Tibial artery (tissue), 4 donors: ENCODE results near the gene HBA1.

Experiments used
- DNase-seq, 2 donors: peaks; one replicate each; pipeline ENCODE4 v3.0.0-alpha.2; 2019
- H3K27ac ChIP-seq, 2 donors: fragments of 200-600 bp; sonication (generic) in 1 of 2; 1 replicate in 1 of 2; 2 replicates in 1 of 2; pipeline ENCODE4 v1.5.1; 2018 to 2019; ENCODE audit warnings: mild to moderate bottlenecking in 1 of 2
- H3K27me3 ChIP-seq, 2 donors: fragments of 200-600 bp; sonication (generic) in 1 of 2; one replicate each; pipeline versions ENCODE4 v1.5.1 to v1.6.0; 2016 to 2019
- H3K36me3 ChIP-seq, 3 donors: fragments of 200-600 bp; sonication (generic) in 2 of 3; one replicate each; pipeline ENCODE4 v1.5.1; 2016 to 2019; ENCODE audit warnings: mild to moderate bottlenecking in 2 of 3
- H3K4me1 ChIP-seq, 4 donors: fragments of 200-600 bp; sonication (generic) in 2 of 4; 1 replicate in 3 of 4; 2 replicates in 1 of 4; pipeline ENCODE4 v1.5.1; 2016 to 2019
- H3K4me3 ChIP-seq, 2 donors: fragments of 200-600 bp; sonication (generic) in 1 of 2; 1 replicate in 1 of 2; 2 replicates in 1 of 2; pipeline ENCODE4 v1.5.1; 2018 to 2019; ENCODE audit warnings: mild to moderate bottlenecking in 2 of 2
- H3K9me3 ChIP-seq, 3 donors: fragments of 200-600 bp; sonication (generic) in 1 of 3; one replicate each; pipeline ENCODE4 v1.5.1; 2016 to 2019
- CTCF ChIP-seq, 2 experiments: fragments of 200-600 bp in 1 of 2; fragments of 450-650 bp in 1 of 2; IDR thresholded peaks; one replicate each; pipeline ENCODE4 v1.5.1; 2017 to 2019; ENCODE audit warnings: antibody characterized with exemption in 2 of 2, mild to moderate bottlenecking in 1 of 2, moderate library complexity in 1 of 2
- intact Hi-C: fragments of 100-400 bp; cut with DNase I; formaldehyde crosslinking; loops from one replicate; pipeline ENCODE4 v1.15.0; 2023; ENCODE audit warnings: low total_unique reads

Gene HBA1

GRCh38 chr16:187330-187729, 10.8 kb downstream of the HBA1 start:
- Histone ChIP-seq H3K4me3 (no peak overlapping the region), H3K27ac (no peak overlapping the region), H3K27me3 (no peaks in the 10 kb centered on the region), H3K4me1 (no peaks in the 10 kb centered on the region), H3K36me3 (peaks cover 48 to 62% (median 50%) of the 10 kb centered on the region in 3 donors), H3K9me3 (no peaks in the 10 kb centered on the region)
- DNase-seq: no peak
- TF ChIP-seq CTCF (IDR thresholded peaks at IDR 0.05): no peak
- intact Hi-C loops: no loop called here

- Histone ChIP-seq H3K36me3 (peaks cover 62 to 75% (median 63%) of the 10 kb centered on the region in 3 donors), H3K4me1 (no peaks in the 10 kb centered on the region), H3K27me3 (no peaks in the 10 kb centered on the region), H3K9me3 (no peaks in the 10 kb centered on the region), H3K27ac (no peak overlapping the region), H3K4me3 (no peak overlapping the region)
- no peak for TF ChIP-seq CTCF (IDR thresholded peaks at IDR 0.05)
- intact Hi-C loops: no loop called here
- DNase-seq: no peak
Measured at GRCh38 chr16:188674-189073, 12.2 kb downstream of the HBA1 start.

- Histone ChIP-seq H3K4me3 (no peak overlapping the region), H3K27ac (no peak overlapping the region), H3K27me3 (no peaks in the 10 kb centered on the region), H3K9me3 (no peaks in the 10 kb centered on the region), H3K36me3 (peaks cover 70 to 85% (median 72%) of the 10 kb centered on the region in 3 donors), H3K4me1 (no peaks in the 10 kb centered on the region)
- intact Hi-C loops: no loop called here
- TF ChIP-seq CTCF (IDR thresholded peaks at IDR 0.05): no peak
- DNase-seq: no peak
Measured at GRCh38 chr16:189604-190186, 13.2 kb downstream of the HBA1 start.

GRCh38 chr16:191831-192230, 15.4 kb downstream of the HBA1 start:
- Histone ChIP-seq H3K9me3 (no peaks in the 10 kb centered on the region), H3K4me1 (no peaks in the 10 kb centered on the region), H3K27me3 (no peaks in the 10 kb centered on the region), H3K4me3 (no peak overlapping the region), H3K27ac (no peak overlapping the region), H3K36me3 (peaks cover 92 to 97% (median 93%) of the 10 kb centered on the region in 3 donors)
- TF ChIP-seq CTCF (IDR thresholded peaks at IDR 0.05): no peak
- DNase-seq: no peak
- intact Hi-C loops: no loop called here

- Histone ChIP-seq H3K36me3 (peaks cover 94 to 99% (median 96%) of the 10 kb centered on the region in 3 donors), H3K9me3 (no peaks in the 10 kb centered on the region), H3K4me1 (no peaks in the 10 kb centered on the region), H3K4me3 (no peak overlapping the region), H3K27ac (no peak overlapping the region), H3K27me3 (no peaks in the 10 kb centered on the region)
- no peak for DNase-seq
- TF ChIP-seq CTCF (IDR thresholded peaks at IDR 0.05): no peak
- intact Hi-C loops: no loop called here
Measured at GRCh38 chr16:192686-193085, 16.2 kb downstream of the HBA1 start.

- no peak for TF ChIP-seq CTCF (IDR thresholded peaks at IDR 0.05)
- no peaks in the 10 kb centered on the region for H3K4me1 ChIP-seq
- peaks cover 96 to 100% (median 98%) of the 10 kb centered on the region in 3 donors for H3K36me3 ChIP-seq
- H3K4me3 ChIP-seq: no peak overlapping the region
- no peaks in the 10 kb centered on the region for H3K9me3 ChIP-seq
- no peak overlapping the region for H3K27ac ChIP-seq
- intact Hi-C loops: no loop called here
- no peak for DNase-seq
- no peaks in the 10 kb centered on the region for H3K27me3 ChIP-seq
Measured at GRCh38 chr16:193441-193840, 17.0 kb downstream of the HBA1 start.
